MM.1S (cell line): ENCODE data around the gene TCF20.

Experiments used
- DNase-seq: peaks from one replicate; pipeline ENCODE4 v3.0.0-alpha.2; 2015
- H2AFZ ChIP-seq: fragments of 300-600 bp; sonication (generic); 2 replicates; pipeline ENCODE4 v1.6.0; 2016; ENCODE audit warnings: antibody characterized with exemption, low read length
- H3F3A ChIP-seq: fragments of 300-600 bp; sonication (generic); 2 replicates; pipeline ENCODE4 v1.6.1; 2016; ENCODE audit warnings: mild to moderate bottlenecking, antibody characterized with exemption, low read length, moderate library complexity, mixed read lengths; ENCODE audit not compliant: insufficient read depth
- H3K27ac ChIP-seq: fragments of 300-600 bp; sonication (generic); 2 replicates; pipeline ENCODE4 v1.5.1; 2016; ENCODE audit warnings: mild to moderate bottlenecking, low read length
- H3K27me3 ChIP-seq: fragments of 300-600 bp; sonication (generic); replicated peaks from 2 replicates; pipeline ENCODE4 v1.6.0; 2016; ENCODE audit warnings: low read length; ENCODE audit not compliant: insufficient read depth
- H3K36me3 ChIP-seq: fragments of 300-600 bp; sonication (generic); replicated peaks from 2 replicates; pipeline ENCODE4 v1.6.1; 2016; ENCODE audit warnings: mild to moderate bottlenecking, low read length, mixed read lengths; ENCODE audit not compliant: insufficient read depth
- H3K4me1 ChIP-seq: fragments of 300-600 bp; sonication (generic); 2 replicates; pipeline ENCODE4 v1.6.1; 2016; ENCODE audit warnings: low read length, mixed read lengths
- H3K4me2 ChIP-seq: fragments of 300-600 bp; sonication (generic); 2 replicates; pipeline ENCODE4 v1.6.0; 2016; ENCODE audit warnings: low read depth, low read length
- H3K4me3 ChIP-seq: fragments of 300-600 bp; sonication (generic); 2 replicates; pipeline ENCODE4 v1.5.1; 2016; ENCODE audit warnings: low read length, mixed read lengths
- H3K79me2 ChIP-seq: fragments of 300-600 bp; sonication (generic); 2 replicates; pipeline ENCODE4 v1.6.1; 2016; ENCODE audit warnings: mixed run types, low read length, mixed read lengths
- H3K9ac ChIP-seq: fragments of 300-600 bp; sonication (generic); 2 replicates; pipeline ENCODE4 v1.6.1; 2016; ENCODE audit warnings: low read length, mixed read lengths
- H3K9me2 ChIP-seq: fragments of 300-600 bp; sonication (generic); replicated peaks from 2 replicates; pipeline ENCODE4 v1.6.1; 2016; ENCODE audit warnings: mild to moderate bottlenecking, low read length, mixed read lengths; ENCODE audit not compliant: insufficient read depth
- H3K9me3 ChIP-seq: fragments of 300-600 bp; sonication (generic); replicated peaks from 2 replicates; pipeline ENCODE4 v1.6.1; 2016; ENCODE audit warnings: mild to moderate bottlenecking, low read length, mixed read lengths; ENCODE audit not compliant: insufficient read depth
- H4K20me1 ChIP-seq: fragments of 300-600 bp; sonication (generic); 2 replicates; pipeline ENCODE4 v1.6.1; 2016; ENCODE audit warnings: mild to moderate bottlenecking, low read length, moderate library complexity, mixed read lengths; ENCODE audit not compliant: insufficient read depth
- CTCF ChIP-seq: fragments of 300-600 bp; sonication (generic); IDR thresholded peaks from 2 replicates; pipeline ENCODE4 v1.5.1; 2016; ENCODE audit warnings: antibody characterized with exemption, low read length, mixed read lengths
- EZH2 ChIP-seq: fragments of 300-600 bp; sonication (generic); optimal IDR thresholded peaks from 2 replicates; pipeline ENCODE3; 2017; ENCODE audit warnings: low read depth, mild to moderate bottlenecking, antibody characterized with exemption, low read length, mixed read lengths
- EZH2phosphoT487 ChIP-seq: fragments of 300-600 bp; sonication (generic); IDR thresholded peaks from 2 replicates; pipeline ENCODE4 v1.6.1; 2018; ENCODE audit warnings: antibody characterized with exemption, low read length

The TCF20 gene

GRCh38 chr22:42282252-42282942 is 11.9 kb upstream of the TCF20 start:
- Histone ChIP-seq H3K9ac (no peak overlapping the region), H3K4me1 (peaks cover 34% of the 10 kb centered on the region), H2AFZ (no peak overlapping the region), H4K20me1 (no peaks in the 10 kb centered on the region), H3F3A (peaks cover 8% of the 10 kb centered on the region; the same call in 1 of the 2 replicates), H3K27me3 (peaks cover 27% of the 10 kb centered on the region), H3K4me3 (no peak overlapping the region), H3K79me2 (no peaks in the 10 kb centered on the region), H3K27ac (no peak overlapping the region), H3K4me2 (no peak overlapping the region), H3K9me2 (no peaks in the 10 kb centered on the region), H3K9me3 (no peaks in the 10 kb centered on the region), H3K36me3 (no peaks in the 10 kb centered on the region)
- TF ChIP-seq EZH2phosphoT487 = no peak
- no peak for TF ChIP-seq EZH2
- no peak for TF ChIP-seq CTCF
- no peak for DNase-seq

- TF ChIP-seq CTCF (no peak), EZH2 (no peak), EZH2phosphoT487 (no peak)
- H3K4me3 ChIP-seq = no peak overlapping the region
These were observed 11.3 kb upstream of the TCF20 start for GRCh38 chr22:42281706-42282251.

GRCh38 chr22:42281284-42281683 is 10.8 kb upstream of the TCF20 start:
- TF ChIP-seq EZH2 (no peak), EZH2phosphoT487 (no peak)
- H3F3A ChIP-seq = peaks cover 8% of the 10 kb centered on the region; the same call in 1 of the 2 replicates
- H3K27me3 ChIP-seq = peaks cover 27% of the 10 kb centered on the region
- no peaks in the 10 kb centered on the region for H4K20me1 ChIP-seq
- no peak for DNase-seq
- no peaks in the 10 kb centered on the region for H3K9me2 ChIP-seq
- H3K9ac ChIP-seq = no peak overlapping the region
- no peak overlapping the region for H3K4me3 ChIP-seq
- H3K36me3 ChIP-seq = no peaks in the 10 kb centered on the region
- peaks cover 26% of the 10 kb centered on the region for H3K4me1 ChIP-seq
- H3K4me2 ChIP-seq = no peak overlapping the region
- no peaks in the 10 kb centered on the region for H3K79me2 ChIP-seq
- H2AFZ ChIP-seq = no peak overlapping the region
- no peaks in the 10 kb centered on the region for H3K9me3 ChIP-seq
- H3K27ac ChIP-seq = no peak overlapping the region

More at GRCh38 chr22:42281706-42282251, 11.3 kb upstream of the TCF20 start:
- Histone ChIP-seq H3F3A (peaks cover 8% of the 10 kb centered on the region; the same call in 1 of the 2 replicates), H3K4me1 (peaks cover 31% of the 10 kb centered on the region), H4K20me1 (no peaks in the 10 kb centered on the region), H3K27ac (no peak overlapping the region), H3K9me3 (no peaks in the 10 kb centered on the region), H3K9me2 (no peaks in the 10 kb centered on the region), H2AFZ (no peak overlapping the region), H3K9ac (no peak overlapping the region), H3K27me3 (peaks cover 27% of the 10 kb centered on the region), H3K4me2 (no peak overlapping the region), H3K36me3 (no peaks in the 10 kb centered on the region), H3K79me2 (no peaks in the 10 kb centered on the region)
- no peak for DNase-seq

GRCh38 chr22:42280836-42281235 is 10.4 kb upstream of the TCF20 start:
- Histone ChIP-seq H3K9me2 (no peaks in the 10 kb centered on the region), H3K4me1 (peaks cover 22% of the 10 kb centered on the region), H3K4me3 (no peak overlapping the region), H3K4me2 (no peak overlapping the region), H3K27ac (no peak overlapping the region), H3K36me3 (no peaks in the 10 kb centered on the region), H3K9ac (no peak overlapping the region), H4K20me1 (no peaks in the 10 kb centered on the region), H2AFZ (no peak overlapping the region), H3K27me3 (peaks cover 27% of the 10 kb centered on the region), H3K9me3 (no peaks in the 10 kb centered on the region), H3K79me2 (no peaks in the 10 kb centered on the region), H3F3A (peaks cover 8% of the 10 kb centered on the region; the same call in 1 of the 2 replicates)
- DNase-seq = no peak
- TF ChIP-seq CTCF (no peak), EZH2 (no peak), EZH2phosphoT487 (no peak)
